ENCODE measurements around the gene AKNAD1.

- TF ChIP-seq CTCF (tag by site-specific recombination; IDR thresholded peaks at IDR 0.05) (no peak), ZNF184 (tag by site-specific recombination; IDR thresholded peaks at IDR 0.05) (no peak), TCF7L2 (IDR thresholded peaks at IDR 0.05; ENCODE audit: borderline replicate concordance, low read depth, low read length) (no peak), ZNF280C (tag by site-specific recombination; IDR thresholded peaks at IDR 0.05) (no peak), ZNF114 (tag by site-specific recombination; IDR thresholded peaks at IDR 0.05) (no peak), ZNF398 (tag by site-specific recombination; IDR thresholded peaks at IDR 0.05) (no peak), ZBTB49 (tag by site-specific recombination; IDR thresholded peaks at IDR 0.05; ENCODE audit: low read depth) (no peak), ZNF792 (tag by site-specific recombination; IDR thresholded peaks at IDR 0.05) (no peak), ZNF660 (tag by site-specific recombination; IDR thresholded peaks at IDR 0.05) (no peak), ZFHX2 (tag by site-specific recombination; conservative IDR thresholded peaks at IDR 0.05) (no peak)
Observed at GRCh38 chr1:108852221-108852975, 4.5 kb downstream of the AKNAD1 start.
